ENCODE measurements around the gene ARFGEF2. TPM values are rescaled to one million over a fixed set of nuclear protein-coding genes. Genes with fewer than 3 reads are reported as not detected.

The ARFGEF2 gene
- total RNA-seq, 6 experiments from 2014 or later, result 23.4 to 30.0 (median 26.9) TPM

GRCh38 chr20:48891235-48892048 lies 30.1 kb upstream of the ARFGEF2 start:
- intact Hi-C loops (cut with DNase I), result no loop called here
- Histone ChIP-seq H3K27me3 (no peaks in the 10 kb centered on the region), H3K4me3 (no peak overlapping the region), H3K36me3 (no peaks in the 10 kb centered on the region), H3K27ac (no peak overlapping the region), H3K4me1 (no peaks in the 10 kb centered on the region), H3K9me3 (no peaks in the 10 kb centered on the region)
- ATAC-seq, result no peak
- no CpG with 5 or more reads among the region's 4 CpGs for WGBS (ENCODE audit: insufficient coverage, low coverage, low lambda C conversion rate, missing lambda C conversion rate)
- DNase-seq, result no peak
- no peak for TF ChIP-seq POLR2A (IDR thresholded peaks at IDR 0.05)
- TF ChIP-seq CTCF (IDR thresholded peaks at IDR 0.05), result no peak

- 66% methylated on average over 3 of the region's 3 CpGs for WGBS (ENCODE audit: insufficient coverage, low coverage, low lambda C conversion rate, missing lambda C conversion rate)
- no peak for TF ChIP-seq CTCF (IDR thresholded peaks at IDR 0.05)
- no peak for TF ChIP-seq POLR2A (IDR thresholded peaks at IDR 0.05)
- intact Hi-C loops (cut with DNase I), result no loop called here
Measured at GRCh38 chr20:48892049-48892470, 29.5 kb upstream of the ARFGEF2 start.

GRCh38 chr20:48892891-48893290 lies 28.6 kb upstream of the ARFGEF2 start:
- DNase-seq, result no peak
- ATAC-seq, result no peak
- no peaks in the 10 kb centered on the region for H3K27me3 ChIP-seq
- H3K4me3 ChIP-seq, result no peak overlapping the region
- intact Hi-C loops (cut with DNase I), result no loop called here
- 56% methylated on average over 1 of the region's 2 CpGs for WGBS (ENCODE audit: insufficient coverage, low coverage, low lambda C conversion rate, missing lambda C conversion rate)
- H3K27ac ChIP-seq, result no peak overlapping the region
- no peaks in the 10 kb centered on the region for H3K9me3 ChIP-seq
- H3K36me3 ChIP-seq, result no peaks in the 10 kb centered on the region
- no peak for TF ChIP-seq POLR2A (IDR thresholded peaks at IDR 0.05)
- no peaks in the 10 kb centered on the region for H3K4me1 ChIP-seq

More at GRCh38 chr20:48892049-48892470, 29.5 kb upstream of the ARFGEF2 start:
- DNase-seq, result no peak
- Histone ChIP-seq H3K4me3 (no peak overlapping the region), H3K4me1 (no peaks in the 10 kb centered on the region), H3K36me3 (no peaks in the 10 kb centered on the region), H3K27ac (no peak overlapping the region), H3K9me3 (no peaks in the 10 kb centered on the region), H3K27me3 (no peaks in the 10 kb centered on the region)
- ATAC-seq, result no peak

GRCh38 chr20:48893374-48893773 lies 28.1 kb upstream of the ARFGEF2 start:
- intact Hi-C loops (cut with DNase I), result no loop called here
- H3K4me3 ChIP-seq, result no peak overlapping the region
- no peaks in the 10 kb centered on the region for H3K36me3 ChIP-seq
- H3K4me1 ChIP-seq, result no peaks in the 10 kb centered on the region
- DNase-seq (no peak), ATAC-seq (no peak)
- TF ChIP-seq POLR2A (IDR thresholded peaks at IDR 0.05) (no peak), CTCF (IDR thresholded peaks at IDR 0.05) (no peak)
- no peak overlapping the region for H3K27ac ChIP-seq
- no peaks in the 10 kb centered on the region for H3K9me3 ChIP-seq
- H3K27me3 ChIP-seq, result no peaks in the 10 kb centered on the region

- no peak for TF ChIP-seq CTCF (IDR thresholded peaks at IDR 0.05)
- TF ChIP-seq POLR2A (IDR thresholded peaks at IDR 0.05), result no peak
- Histone ChIP-seq H3K27me3 (no peaks in the 10 kb centered on the region), H3K4me1 (no peaks in the 10 kb centered on the region), H3K36me3 (no peaks in the 10 kb centered on the region), H3K27ac (no peak overlapping the region), H3K9me3 (no peaks in the 10 kb centered on the region), H3K4me3 (no peak overlapping the region)
- 74% methylated on average over 3 of the region's 4 CpGs for WGBS (ENCODE audit: insufficient coverage, low coverage, low lambda C conversion rate, missing lambda C conversion rate)
- DNase-seq (no peak), ATAC-seq (no peak)
- intact Hi-C loops (cut with DNase I), result no loop called here
Measured at GRCh38 chr20:48897305-48898010, 24.1 kb upstream of the ARFGEF2 start.
